Brain microvascular endothelial cell (primary cell): Measurements from ENCODE around the gene CELF2.
"Not testable (repeated sequence)": the region's sequence is repeated elsewhere in the genome, so short reads cannot be mapped to it uniquely, and the experiment has no call there.

Experiments used
- DNase-seq: peaks from one replicate; pipeline ENCODE4 v3.0.0-alpha.2; 2020
- H3K27ac ChIP-seq: fragments of 250-450 bp; sonication (Bioruptor Pico); 2 replicates; pipeline ENCODE4 v1.5.1; 2020; ENCODE audit warnings: mild to moderate bottlenecking, moderate library complexity
- H3K27me3 ChIP-seq: fragments of 250-450 bp; sonication (Bioruptor Pico); replicated peaks from 2 replicates; pipeline ENCODE4 v1.5.1; 2020; ENCODE audit warnings: mild to moderate bottlenecking
- H3K36me3 ChIP-seq: fragments of 250-450 bp; sonication (Bioruptor Pico); replicated peaks from 2 replicates; pipeline ENCODE4 v1.5.1; 2020; ENCODE audit warnings: mild to moderate bottlenecking
- H3K4me3 ChIP-seq: 2 replicates; pipeline ENCODE4 v1.5.1; 2011; ENCODE audit warnings: low read depth, mild to moderate bottlenecking, control low read depth, low read length, moderate library complexity
- in situ Hi-C: cut with HindIII; loops from 2 replicates; pipeline ENCODE4 v1.10.0; 2017; ENCODE audit warnings: low sequenced_read_pairs, low pct_ligation_motif_present
- TF ChIP-seq, protein P1 (sequence below): IDR thresholded peaks from 2 replicates; pipeline ENCODE4 v1.5.1; 2011; ENCODE audit warnings: low read depth, mild to moderate bottlenecking, moderate library complexity, low read length, control low read depth, inconsistent platforms; ENCODE audit errors: missing control alignments

Gene CELF2

DNA sequence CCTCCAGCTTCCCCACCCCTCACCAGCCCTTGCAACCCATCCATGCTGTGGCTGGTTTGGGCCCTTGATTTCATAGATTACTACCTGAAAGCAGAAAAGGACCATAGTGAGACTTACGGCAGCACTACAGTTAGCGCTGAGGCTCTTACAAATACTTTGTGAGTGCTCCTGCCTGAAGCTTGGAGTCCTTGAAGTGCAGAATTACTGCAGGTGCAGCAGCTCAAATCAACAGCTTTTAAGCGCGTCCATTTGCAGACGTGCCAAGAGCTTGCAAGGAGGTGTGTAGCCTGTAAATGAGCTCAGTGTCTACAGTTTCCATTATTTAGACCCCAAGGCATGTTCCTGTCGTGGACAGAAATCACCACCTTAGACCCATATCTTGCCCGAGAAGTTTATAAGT is 103.0 kb downstream of the CELF2 start:
- Histone ChIP-seq H3K27me3 (no peaks in the 10 kb centered on the region), H3K4me3 (no peak overlapping the region), H3K27ac (no peak overlapping the region), H3K36me3 (no peaks in the 10 kb centered on the region)
- no peak for DNase-seq
- in situ Hi-C loops, result no loop called here
- TF ChIP-seq, protein P1, sequence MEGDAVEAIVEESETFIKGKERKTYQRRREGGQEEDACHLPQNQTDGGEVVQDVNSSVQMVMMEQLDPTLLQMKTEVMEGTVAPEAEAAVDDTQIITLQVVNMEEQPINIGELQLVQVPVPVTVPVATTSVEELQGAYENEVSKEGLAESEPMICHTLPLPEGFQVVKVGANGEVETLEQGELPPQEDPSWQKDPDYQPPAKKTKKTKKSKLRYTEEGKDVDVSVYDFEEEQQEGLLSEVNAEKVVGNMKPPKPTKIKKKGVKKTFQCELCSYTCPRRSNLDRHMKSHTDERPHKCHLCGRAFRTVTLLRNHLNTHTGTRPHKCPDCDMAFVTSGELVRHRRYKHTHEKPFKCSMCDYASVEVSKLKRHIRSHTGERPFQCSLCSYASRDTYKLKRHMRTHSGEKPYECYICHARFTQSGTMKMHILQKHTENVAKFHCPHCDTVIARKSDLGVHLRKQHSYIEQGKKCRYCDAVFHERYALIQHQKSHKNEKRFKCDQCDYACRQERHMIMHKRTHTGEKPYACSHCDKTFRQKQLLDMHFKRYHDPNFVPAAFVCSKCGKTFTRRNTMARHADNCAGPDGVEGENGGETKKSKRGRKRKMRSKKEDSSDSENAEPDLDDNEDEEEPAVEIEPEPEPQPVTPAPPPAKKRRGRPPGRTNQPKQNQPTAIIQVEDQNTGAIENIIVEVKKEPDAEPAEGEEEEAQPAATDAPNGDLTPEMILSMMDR, result no peak

DNA sequence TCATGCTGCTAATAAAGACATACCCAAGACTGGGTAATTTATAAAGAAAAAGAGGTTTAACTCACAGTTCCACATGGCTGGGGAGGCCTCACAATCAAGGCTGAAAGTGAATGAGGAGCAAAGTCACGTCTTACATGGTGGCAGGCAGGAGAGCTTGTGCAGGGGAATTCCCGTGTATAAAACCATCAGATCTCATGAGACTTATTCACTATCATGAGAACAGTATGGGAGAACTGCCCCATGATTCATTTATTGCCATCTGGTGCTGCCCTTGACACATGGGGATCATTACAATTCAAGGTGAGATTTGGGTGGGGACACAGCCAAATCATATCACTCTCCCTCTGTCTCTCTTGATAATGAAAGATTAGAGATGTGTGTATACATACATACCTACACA is 106.2 kb downstream of the CELF2 start:
- H3K36me3 ChIP-seq, in situ Hi-C loops, H3K27me3 ChIP-seq, DNase-seq, H3K4me3 ChIP-seq, H3K27ac ChIP-seq: not testable (repeated sequence)

DNA sequence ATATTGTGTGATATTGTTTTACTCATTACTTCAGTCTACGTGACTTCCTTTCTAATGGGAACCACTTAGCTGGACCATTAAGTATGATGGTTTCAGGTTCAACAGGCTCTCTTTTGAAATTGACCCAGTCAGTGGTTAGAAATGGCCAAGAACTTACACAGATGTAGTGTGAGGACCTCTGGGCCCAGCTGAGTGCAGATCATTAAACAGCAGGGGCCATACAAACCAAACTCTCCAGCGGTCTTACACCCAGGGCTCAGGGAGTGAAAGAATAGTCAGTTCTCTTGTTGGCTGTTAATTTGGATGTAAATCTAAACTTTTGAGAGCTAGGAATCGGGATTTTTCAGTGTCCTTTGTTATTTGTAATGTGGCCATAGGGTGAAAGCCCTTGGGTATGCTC is 107.3 kb downstream of the CELF2 start:
- in situ Hi-C loops, result no loop called here
- H3K4me3 ChIP-seq, result no peak overlapping the region
- H3K36me3 ChIP-seq, result no peaks in the 10 kb centered on the region
- no peak for DNase-seq
- no peak overlapping the region for H3K27ac ChIP-seq
- TF ChIP-seq, protein P1, result no peak
- no peaks in the 10 kb centered on the region for H3K27me3 ChIP-seq

- H3K27me3 ChIP-seq, H3K27ac ChIP-seq, H3K36me3 ChIP-seq, in situ Hi-C loops, H3K4me3 ChIP-seq, DNase-seq: not testable (repeated sequence)
Observed at GRCh38 chr10:11127017-11127416, 109.3 kb downstream of the CELF2 start.

DNA sequence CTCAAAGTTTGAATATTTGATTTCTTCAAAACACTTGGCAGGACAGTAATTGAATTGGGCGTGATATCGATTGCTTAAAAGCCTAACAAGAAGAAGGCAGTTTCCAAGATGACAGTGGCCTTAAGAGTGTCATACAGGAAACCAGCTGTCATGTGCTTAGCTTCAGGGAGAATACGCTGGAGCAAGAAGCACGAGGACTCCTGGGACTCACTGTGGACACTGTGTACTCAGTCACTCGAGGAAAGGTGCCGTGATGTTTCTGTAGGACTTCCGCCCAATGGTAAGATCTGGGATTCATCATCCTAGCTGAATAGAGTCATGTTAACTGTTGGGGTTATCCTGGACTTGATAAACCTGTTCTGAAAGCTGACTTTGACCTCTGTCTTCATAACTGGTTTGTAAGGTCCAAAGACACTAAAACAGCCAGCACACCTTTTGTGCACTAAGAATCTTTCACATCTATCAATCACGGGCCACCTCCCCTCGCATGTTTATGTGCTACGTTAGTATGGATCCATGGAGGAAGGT is 113.5 kb downstream of the CELF2 start:
- in situ Hi-C loops, result no loop called here
- Histone ChIP-seq H3K36me3 (no peaks in the 10 kb centered on the region), H3K27ac (no peak overlapping the region), H3K27me3 (no peaks in the 10 kb centered on the region), H3K4me3 (no peak overlapping the region)
- DNase-seq, result no peak
- TF ChIP-seq, protein P1, result no peak

DNA sequence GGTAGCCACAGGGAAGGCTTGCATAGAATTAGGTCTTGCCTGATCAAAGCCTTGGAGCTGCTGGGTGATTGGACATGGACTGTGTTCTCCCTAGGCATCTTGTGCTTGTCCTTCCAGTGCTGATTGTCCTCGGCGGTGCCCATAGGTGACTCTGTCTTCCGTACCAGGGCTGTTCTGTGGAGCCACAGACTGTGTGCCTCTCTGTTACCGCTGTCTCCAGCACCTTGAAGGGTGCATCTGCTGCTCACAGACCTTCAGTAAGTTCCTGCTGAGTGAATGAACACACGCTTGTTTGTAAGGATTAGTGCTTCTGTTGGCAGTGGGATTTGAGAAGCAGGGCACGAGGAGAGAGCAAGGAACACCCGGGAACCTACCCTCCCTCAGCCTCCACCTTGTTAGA is 116.7 kb downstream of the CELF2 start:
- Histone ChIP-seq H3K27me3 (no peaks in the 10 kb centered on the region), H3K36me3 (no peaks in the 10 kb centered on the region), H3K27ac (no peak overlapping the region), H3K4me3 (no peak overlapping the region)
- no peak for DNase-seq
- in situ Hi-C loops, result no loop called here
- TF ChIP-seq, protein P1, result no peak

GRCh38 chr10:11135709-11136108 is 118.0 kb downstream of the CELF2 start:
- no peak for DNase-seq
- in situ Hi-C loops, result no loop called here
- TF ChIP-seq, protein P1, result no peak
- no peak overlapping the region for H3K4me3 ChIP-seq
- H3K27me3 ChIP-seq, result no peaks in the 10 kb centered on the region
- no peaks in the 10 kb centered on the region for H3K36me3 ChIP-seq
- H3K27ac ChIP-seq, result no peak overlapping the region
